PC-3 (cell line): ENCODE data around the gene HARS2.

Experiments
- EZH2 ChIP-seq: fragments of 300-600 bp; sonication (generic); IDR thresholded peaks from one replicate; pipeline ENCODE4 v1.6.1; 2017; ENCODE audit warnings: antibody characterized with exemption, mild to moderate bottlenecking, low read length; ENCODE audit not compliant: unreplicated experiment
- EZH2phosphoT487 ChIP-seq: fragments of 300-600 bp; sonication (generic); IDR thresholded peaks from 2 replicates; pipeline ENCODE4 v1.6.1; 2018; ENCODE audit warnings: mild to moderate bottlenecking, antibody characterized with exemption, low read length, borderline replicate concordance
- TF ChIP-seq, protein P1 (sequence below): fragments of 300-600 bp; sonication (generic); conservative IDR thresholded peaks from 2 replicates; pipeline ENCODE4 v1.5.1; 2017; ENCODE audit warnings: antibody characterized with exemption, low read depth, mild to moderate bottlenecking, low read length

GRCh38 chr5:140677947-140678346 is 13.3 kb upstream of the HARS2 start:
- TF ChIP-seq, protein P1, sequence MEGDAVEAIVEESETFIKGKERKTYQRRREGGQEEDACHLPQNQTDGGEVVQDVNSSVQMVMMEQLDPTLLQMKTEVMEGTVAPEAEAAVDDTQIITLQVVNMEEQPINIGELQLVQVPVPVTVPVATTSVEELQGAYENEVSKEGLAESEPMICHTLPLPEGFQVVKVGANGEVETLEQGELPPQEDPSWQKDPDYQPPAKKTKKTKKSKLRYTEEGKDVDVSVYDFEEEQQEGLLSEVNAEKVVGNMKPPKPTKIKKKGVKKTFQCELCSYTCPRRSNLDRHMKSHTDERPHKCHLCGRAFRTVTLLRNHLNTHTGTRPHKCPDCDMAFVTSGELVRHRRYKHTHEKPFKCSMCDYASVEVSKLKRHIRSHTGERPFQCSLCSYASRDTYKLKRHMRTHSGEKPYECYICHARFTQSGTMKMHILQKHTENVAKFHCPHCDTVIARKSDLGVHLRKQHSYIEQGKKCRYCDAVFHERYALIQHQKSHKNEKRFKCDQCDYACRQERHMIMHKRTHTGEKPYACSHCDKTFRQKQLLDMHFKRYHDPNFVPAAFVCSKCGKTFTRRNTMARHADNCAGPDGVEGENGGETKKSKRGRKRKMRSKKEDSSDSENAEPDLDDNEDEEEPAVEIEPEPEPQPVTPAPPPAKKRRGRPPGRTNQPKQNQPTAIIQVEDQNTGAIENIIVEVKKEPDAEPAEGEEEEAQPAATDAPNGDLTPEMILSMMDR: no peak
- no peak for TF ChIP-seq EZH2
- no peak for TF ChIP-seq EZH2phosphoT487
